Osteoblast (primary cell): ENCODE results near the gene PEX7. TPM values are rescaled to one million over a fixed set of nuclear protein-coding genes. Genes with fewer than 3 reads are reported as not detected.
A peak's percentile ranks its signal among the peaks of the same experiment; 100 is the strongest.

Experiments used
- DNase-seq: peaks from one replicate; pipeline ENCODE4 v3.0.0; 2011; ENCODE audit warnings: low spot score, mixed read lengths; ENCODE audit not compliant: insufficient read length; ENCODE audit errors: missing footprints
- H2AFZ ChIP-seq: 2 replicates; pipeline ENCODE4 v1.6.0; 2011; ENCODE audit warnings: mild to moderate bottlenecking, low read length
- H3K27ac ChIP-seq: 2 replicates; pipeline ENCODE4 v1.5.1; 2011; ENCODE audit warnings: mild to moderate bottlenecking, low read depth, low read length, moderate library complexity
- H3K27me3 ChIP-seq: 2 replicates; pipeline ENCODE4 v1.6.0; 2012; ENCODE audit warnings: mild to moderate bottlenecking, control low read depth, inconsistent platforms, low read length, moderate library complexity; ENCODE audit not compliant: insufficient read depth
- H3K36me3 ChIP-seq: 2 replicates; pipeline ENCODE4 v1.5.1; 2011; ENCODE audit warnings: mild to moderate bottlenecking, low read length, control low read depth, moderate library complexity; ENCODE audit not compliant: insufficient read depth
- H3K4me1 ChIP-seq: 2 replicates; pipeline ENCODE4 v1.5.1; 2011; ENCODE audit warnings: mild to moderate bottlenecking, low read length, control low read depth, moderate library complexity; ENCODE audit not compliant: insufficient read depth
- H3K4me2 ChIP-seq: 2 replicates; pipeline ENCODE4 v1.6.0; 2011; ENCODE audit warnings: mild to moderate bottlenecking, low read length; ENCODE audit not compliant: insufficient read depth
- H3K4me3 ChIP-seq: fragments of 200-600 bp; sonication (generic); 3 replicates; pipeline ENCODE4 v1.5.1; 2012; ENCODE audit warnings: mild to moderate bottlenecking, low read length, inconsistent platforms; ENCODE audit not compliant: insufficient read depth
- H3K79me2 ChIP-seq: 2 replicates; pipeline ENCODE4 v1.6.0; 2012; ENCODE audit warnings: mild to moderate bottlenecking, low read length, control low read depth, inconsistent platforms; ENCODE audit not compliant: insufficient read depth
- H3K9me3 ChIP-seq: 2 replicates; pipeline ENCODE4 v1.5.1; 2011; ENCODE audit warnings: low read depth, low read length, control low read depth
- H4K20me1 ChIP-seq: 2 replicates; pipeline ENCODE4 v1.6.0; 2012; ENCODE audit warnings: mild to moderate bottlenecking, low read length, control low read depth; ENCODE audit not compliant: insufficient read depth
- total RNA-seq: library from RNA; depleted of rRNA; stranded (reverse); fragments of >200 nt; gene quantifications from 2 replicates; pipeline ENCODE4 v1.2.3, GENCODE V29; 2012
- TF ChIP-seq, protein P1 (sequence below): IDR thresholded peaks from 2 replicates; pipeline ENCODE4 v1.5.1; 2011; ENCODE audit warnings: mild to moderate bottlenecking, low read depth, low read length, moderate library complexity; ENCODE audit errors: extremely low read depth

Gene PEX7
- total RNA-seq, 1 donor: 5.4 TPM

GRCh38 chr6:136920216-136920615 lies 97.8 kb downstream of the PEX7 start:
- Histone ChIP-seq H3K27ac (no peak overlapping the region), H3K4me2 (peak overlapping the region; percentile 85), H3K4me3 (peak overlapping the region; percentile 66), H3K79me2 (no peaks in the 10 kb centered on the region), H4K20me1 (no peaks in the 10 kb centered on the region), H3K27me3 (peaks cover 62% of the 10 kb centered on the region), H3K36me3 (no peaks in the 10 kb centered on the region), H2AFZ (no peak overlapping the region), H3K4me1 (peaks cover 11% of the 10 kb centered on the region), H3K9me3 (no peaks in the 10 kb centered on the region)
- TF ChIP-seq, protein P1, sequence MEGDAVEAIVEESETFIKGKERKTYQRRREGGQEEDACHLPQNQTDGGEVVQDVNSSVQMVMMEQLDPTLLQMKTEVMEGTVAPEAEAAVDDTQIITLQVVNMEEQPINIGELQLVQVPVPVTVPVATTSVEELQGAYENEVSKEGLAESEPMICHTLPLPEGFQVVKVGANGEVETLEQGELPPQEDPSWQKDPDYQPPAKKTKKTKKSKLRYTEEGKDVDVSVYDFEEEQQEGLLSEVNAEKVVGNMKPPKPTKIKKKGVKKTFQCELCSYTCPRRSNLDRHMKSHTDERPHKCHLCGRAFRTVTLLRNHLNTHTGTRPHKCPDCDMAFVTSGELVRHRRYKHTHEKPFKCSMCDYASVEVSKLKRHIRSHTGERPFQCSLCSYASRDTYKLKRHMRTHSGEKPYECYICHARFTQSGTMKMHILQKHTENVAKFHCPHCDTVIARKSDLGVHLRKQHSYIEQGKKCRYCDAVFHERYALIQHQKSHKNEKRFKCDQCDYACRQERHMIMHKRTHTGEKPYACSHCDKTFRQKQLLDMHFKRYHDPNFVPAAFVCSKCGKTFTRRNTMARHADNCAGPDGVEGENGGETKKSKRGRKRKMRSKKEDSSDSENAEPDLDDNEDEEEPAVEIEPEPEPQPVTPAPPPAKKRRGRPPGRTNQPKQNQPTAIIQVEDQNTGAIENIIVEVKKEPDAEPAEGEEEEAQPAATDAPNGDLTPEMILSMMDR: no peak
- DNase-seq: peak; percentile 76

DNA sequence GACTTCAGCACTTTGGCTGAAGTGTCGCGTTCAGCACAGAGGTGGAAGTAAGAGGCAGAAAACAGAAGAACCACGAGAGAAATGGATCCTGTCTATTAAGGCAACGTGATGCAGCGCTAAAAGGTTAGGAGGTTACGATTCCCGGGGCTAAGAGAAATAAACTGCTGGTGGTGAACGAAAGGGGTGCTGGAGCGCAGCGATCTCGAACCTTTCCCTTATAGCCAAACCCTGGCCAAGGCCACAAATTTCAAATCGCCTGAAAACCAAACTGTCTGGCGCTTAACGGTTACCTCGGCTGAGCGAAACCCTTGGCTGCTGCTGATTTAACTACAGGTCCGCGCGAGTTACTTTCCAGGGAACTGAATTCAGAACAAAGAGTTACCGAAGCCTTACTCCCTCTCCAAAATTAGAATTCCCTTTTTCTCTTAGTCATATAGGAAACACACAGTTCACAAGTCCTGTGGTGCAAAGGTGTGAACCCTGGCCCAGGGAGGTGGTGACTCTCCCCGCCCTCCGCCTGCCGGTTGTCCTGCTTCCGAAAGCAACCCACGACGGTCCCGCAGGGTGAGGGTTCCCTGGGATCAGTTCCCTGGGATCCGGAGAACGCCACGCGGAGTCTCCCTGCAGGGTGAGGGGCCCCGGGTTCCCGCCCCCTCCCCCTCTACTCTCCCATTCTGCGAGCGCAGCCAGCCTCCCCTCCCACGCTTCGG lies 98.4 kb downstream of the PEX7 start:
- no peaks in the 10 kb centered on the region for H4K20me1 ChIP-seq
- no peak overlapping the region for H3K27ac ChIP-seq
- H3K79me2 ChIP-seq: no peaks in the 10 kb centered on the region
- peak overlapping the region; percentile 66 for H3K4me3 ChIP-seq
- H3K4me2 ChIP-seq: peak overlapping the region; percentile 85
- H2AFZ ChIP-seq: peak overlapping the region; percentile 29
- TF ChIP-seq, protein P1: no peak
- H3K4me1 ChIP-seq: peaks cover 11% of the 10 kb centered on the region
- H3K36me3 ChIP-seq: no peaks in the 10 kb centered on the region
- DNase-seq: peak; percentile 90
- H3K9me3 ChIP-seq: no peaks in the 10 kb centered on the region
- H3K27me3 ChIP-seq: peaks cover 68% of the 10 kb centered on the region

GRCh38 chr6:136921381-136921935 lies 99.1 kb downstream of the PEX7 start:
- H3K36me3 ChIP-seq: no peaks in the 10 kb centered on the region
- TF ChIP-seq, protein P1: no peak
- peak; percentile 90 for DNase-seq

GRCh38 chr6:136921936-136922684 lies 99.7 kb downstream of the PEX7 start, which contains the start of gene SLC35D3:
Gene SLC35D3 (plus strand): TSS chr6:136922301. CDS start chr6:136922429, 128 bp downstream.
- Histone ChIP-seq H3K79me2 (no peaks in the 10 kb centered on the region), H4K20me1 (no peaks in the 10 kb centered on the region), H3K36me3 (no peaks in the 10 kb centered on the region), H3K27me3 (peaks cover 69% of the 10 kb centered on the region), H3K4me3 (peak within 1 kb of the TSS; percentile 66), H3K9me3 (no peaks in the 10 kb centered on the region), H3K27ac (no peak within 1 kb of the TSS), H2AFZ (peak within 1 kb of the TSS; percentile 29), H3K4me2 (peak within 1 kb of the TSS; percentile 85), H3K4me1 (peaks cover 11% of the 10 kb centered on the region)
- TF ChIP-seq, protein P1: no peak
- peak; percentile 93 for DNase-seq

More at GRCh38 chr6:136921381-136921935, 99.1 kb downstream of the PEX7 start:
- H3K9me3 ChIP-seq: no peaks in the 10 kb centered on the region
- H3K27me3 ChIP-seq: peaks cover 69% of the 10 kb centered on the region
- peak overlapping the region; percentile 29 for H2AFZ ChIP-seq
- H3K4me1 ChIP-seq: peaks cover 11% of the 10 kb centered on the region
- no peaks in the 10 kb centered on the region for H3K79me2 ChIP-seq
- H3K27ac ChIP-seq: no peak overlapping the region
- no peaks in the 10 kb centered on the region for H4K20me1 ChIP-seq
- H3K4me2 ChIP-seq: peak overlapping the region; percentile 85
- peak overlapping the region; percentile 66 for H3K4me3 ChIP-seq
